ENCODE results near the gene FAM90A26.
"Not testable (repeated sequence)": the region's sequence is repeated elsewhere in the genome, so short reads cannot be mapped to it uniquely, and the experiment has no call there.

Gene FAM90A26, protein sequence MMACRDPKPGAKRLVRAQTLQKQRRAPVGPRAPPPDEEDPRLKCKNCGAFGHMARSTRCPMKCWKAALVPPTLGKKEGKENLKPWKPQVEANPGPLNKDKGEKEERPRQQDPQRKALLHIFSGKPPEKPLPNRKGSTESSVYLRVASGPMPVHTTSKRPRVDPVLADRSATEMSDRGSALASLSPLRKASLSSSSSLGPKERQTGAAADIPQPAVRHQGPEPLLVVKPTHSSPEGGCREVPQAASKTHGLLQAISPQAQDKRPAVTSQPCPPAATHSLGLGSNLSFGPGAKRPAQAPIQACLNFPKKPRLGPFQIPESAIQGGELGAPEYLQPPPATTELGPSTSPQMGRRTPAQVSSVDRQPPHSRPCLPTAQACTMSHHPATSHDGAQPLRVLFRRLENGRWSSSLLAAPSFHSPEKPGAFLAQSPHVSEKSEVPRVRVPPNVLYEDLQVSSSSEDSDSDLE

DNA sequence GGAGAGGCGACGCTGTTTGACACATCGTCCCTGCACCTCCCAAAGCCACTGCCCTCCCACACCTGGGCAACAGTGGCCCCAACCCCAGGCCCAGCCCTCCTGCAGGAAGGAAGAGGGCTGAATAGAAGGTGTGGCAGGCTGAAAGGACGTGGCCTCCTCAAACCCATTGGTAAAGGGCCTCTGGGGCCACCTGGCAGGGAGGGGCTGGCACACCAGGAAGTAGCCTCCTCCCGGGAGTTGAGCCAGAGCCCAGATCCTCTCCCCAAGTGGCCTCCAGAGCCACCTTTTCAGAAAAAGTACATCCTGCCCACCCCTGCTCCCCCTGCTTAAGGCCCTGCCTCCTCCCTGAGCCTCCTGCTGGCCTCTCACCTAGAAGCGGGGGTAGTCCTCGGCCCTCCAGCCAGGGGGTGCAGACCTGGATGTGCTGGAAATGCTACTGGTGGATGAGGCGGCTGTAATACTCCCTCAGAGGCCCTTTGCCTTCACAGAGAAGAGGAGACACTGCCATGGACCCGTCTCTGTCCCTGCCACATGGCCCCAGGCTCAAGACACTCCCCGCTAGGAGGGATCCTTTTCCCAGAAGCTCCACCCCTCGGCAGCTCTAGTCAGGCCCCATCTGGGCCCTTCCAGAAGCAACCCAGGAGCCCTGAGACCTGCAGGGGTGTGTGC is at the start of gene FAM90A26:
Gene FAM90A26 (plus strand): TSS at position 619 of the 669 bp plus-strand sequence. CDS start 2,764 bp downstream, outside the sequence.
- DNase-seq, result not testable (repeated sequence)

- not testable (repeated sequence) for DNase-seq
Observed at GRCh38 chr4:9122711-9123110, 47.5 kb upstream of the FAM90A26 start.

DNA sequence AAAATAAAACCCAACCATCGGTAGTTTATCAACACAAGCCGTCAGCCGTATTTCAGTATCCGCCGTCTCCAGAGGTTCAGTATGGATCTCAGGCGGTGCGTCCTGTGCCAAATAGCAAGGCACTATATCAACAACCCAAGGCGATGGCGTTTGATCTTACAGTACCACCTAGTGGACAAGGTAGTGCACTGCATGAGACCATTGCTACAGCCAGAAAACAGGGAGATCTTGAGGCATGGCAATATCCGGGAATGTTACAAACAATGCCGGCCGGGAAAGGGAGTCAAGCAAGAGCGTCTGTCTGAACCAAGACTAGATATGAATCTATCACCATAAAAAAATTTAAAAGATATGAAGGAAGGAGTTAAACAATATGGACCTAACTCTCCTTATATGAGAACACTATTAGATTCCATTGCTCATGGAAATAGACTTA is 46.6 kb upstream of the FAM90A26 start:
- DNase-seq, result peak in 1 of 2 experiments; percentile 0

GRCh38 chr4:9125601-9126161 is 44.5 kb upstream of the FAM90A26 start:
- not testable (repeated sequence) for DNase-seq

GRCh38 chr4:9131420-9131819 is 38.8 kb upstream of the FAM90A26 start:
- not testable (repeated sequence) for DNase-seq

DNA sequence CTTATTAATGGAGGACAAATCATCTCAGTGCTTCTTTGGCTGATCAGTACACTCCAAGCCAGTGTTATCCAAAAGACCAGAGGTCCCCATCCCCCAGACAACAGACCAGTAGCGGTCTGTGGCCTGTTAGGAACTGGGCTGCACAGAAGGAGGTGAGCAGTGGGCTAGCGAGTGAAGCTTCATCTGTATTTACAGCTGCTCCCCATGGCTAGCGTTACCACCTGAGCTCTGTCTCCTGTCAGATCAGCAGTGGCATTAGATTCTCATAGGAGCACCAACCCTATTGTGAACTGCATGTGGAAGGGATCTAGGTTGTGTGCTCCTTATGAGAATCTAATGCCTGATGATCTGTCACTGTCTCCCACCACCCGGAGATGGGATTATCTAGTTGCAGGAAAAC is 37.4 kb upstream of the FAM90A26 start:
- DNase-seq, result not testable (repeated sequence)

- not testable (repeated sequence) for DNase-seq
Observed at GRCh38 chr4:9134011-9134410, 36.2 kb upstream of the FAM90A26 start.

GRCh38 chr4:9134556-9134955 is 35.7 kb upstream of the FAM90A26 start:
- not testable (repeated sequence) for DNase-seq

DNA sequence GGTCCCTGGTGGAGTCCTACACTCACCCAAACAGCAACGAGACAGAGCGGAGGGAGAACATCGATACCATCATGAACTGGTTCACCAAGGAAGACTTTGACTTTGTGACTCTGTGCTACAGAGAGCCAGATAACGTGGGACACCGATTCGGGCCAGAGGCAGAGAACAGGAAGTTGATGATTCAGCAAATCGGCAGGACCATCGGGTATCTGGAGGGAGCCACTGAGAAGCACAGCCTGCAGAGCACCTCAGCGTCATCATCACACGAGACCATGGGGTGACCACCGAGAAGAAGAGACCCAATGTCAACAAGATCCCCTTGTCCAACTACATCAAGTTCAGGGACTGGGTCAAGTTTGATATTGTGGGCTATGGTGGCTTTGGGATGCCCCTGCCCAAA is 29.2 kb upstream of the FAM90A26 start:
- not testable (repeated sequence) for DNase-seq

DNA sequence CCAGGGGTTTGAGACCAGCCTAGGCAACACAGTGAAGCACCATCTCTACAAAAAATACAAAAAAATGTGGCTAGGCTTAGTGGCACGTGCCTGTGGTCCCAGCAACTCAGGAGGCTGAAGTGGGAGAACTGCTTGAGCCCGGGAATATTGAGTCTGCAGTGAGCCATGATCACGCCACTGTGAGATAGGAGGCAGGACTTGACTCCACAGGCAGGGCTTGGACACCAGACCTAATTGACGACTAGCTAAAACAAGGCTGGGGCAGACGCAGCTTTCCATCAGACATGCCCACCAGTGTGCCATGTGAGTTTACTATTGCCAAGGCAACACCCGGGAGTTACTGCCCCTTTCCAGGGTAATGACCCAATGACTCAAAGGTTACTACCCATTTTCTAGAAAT is 27.4 kb upstream of the FAM90A26 start:
- not testable (repeated sequence) for DNase-seq

DNA sequence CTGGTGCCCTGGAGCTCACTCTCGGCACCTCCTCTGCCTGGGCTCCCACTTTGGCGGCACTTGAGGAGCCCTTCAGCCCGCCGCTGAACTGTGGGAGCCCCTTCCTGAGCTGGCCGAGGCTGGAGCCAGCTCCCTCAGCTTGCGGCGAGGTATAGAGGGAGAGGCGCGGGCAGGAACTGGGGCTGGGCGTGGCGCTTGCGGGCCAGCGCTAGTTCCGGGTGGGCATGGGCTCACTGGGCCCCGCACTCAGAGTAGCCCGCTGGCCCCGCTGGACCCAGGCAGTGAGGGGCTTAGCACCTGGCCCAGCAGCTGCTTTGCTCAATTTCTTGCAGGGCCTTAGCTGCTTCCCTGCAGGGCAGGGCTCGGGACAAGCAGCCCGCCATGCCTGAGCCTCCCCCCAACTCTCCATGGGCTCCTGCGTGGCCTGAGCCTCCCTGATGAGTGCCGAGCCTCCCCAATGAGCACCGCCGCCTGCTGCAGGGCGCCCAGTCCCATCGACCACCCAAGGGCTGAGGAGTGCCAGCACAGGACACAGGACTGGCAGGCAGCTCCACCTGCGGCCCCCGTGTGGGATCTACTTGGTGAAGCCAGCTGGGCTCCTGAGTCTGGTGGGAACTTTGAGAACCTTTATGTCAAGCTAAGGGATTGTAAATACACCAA is 26.7 kb upstream of the FAM90A26 start:
- no peak for DNase-seq

DNA sequence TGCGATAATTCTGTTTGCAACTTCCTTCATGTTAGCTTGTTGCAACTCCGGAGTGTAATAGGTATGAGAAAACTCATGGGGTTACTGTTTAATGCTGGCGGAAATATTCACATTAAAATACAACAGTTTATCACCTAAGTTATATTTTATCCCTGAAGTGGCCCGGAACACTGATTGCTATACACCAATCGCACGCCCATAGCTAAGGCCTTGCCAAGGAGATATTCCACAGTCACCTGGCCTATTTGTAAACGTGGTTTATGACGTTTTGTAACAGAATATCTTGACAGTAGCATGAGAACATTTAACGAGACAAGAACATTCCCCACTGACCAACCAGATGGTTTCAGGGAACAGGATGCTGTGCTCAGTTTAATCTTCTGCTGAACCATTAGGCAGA is 23.2 kb upstream of the FAM90A26 start:
- no peak for DNase-seq

- not testable (repeated sequence) for DNase-seq
Observed at GRCh38 chr4:9147368-9147767, 22.8 kb upstream of the FAM90A26 start.

DNA sequence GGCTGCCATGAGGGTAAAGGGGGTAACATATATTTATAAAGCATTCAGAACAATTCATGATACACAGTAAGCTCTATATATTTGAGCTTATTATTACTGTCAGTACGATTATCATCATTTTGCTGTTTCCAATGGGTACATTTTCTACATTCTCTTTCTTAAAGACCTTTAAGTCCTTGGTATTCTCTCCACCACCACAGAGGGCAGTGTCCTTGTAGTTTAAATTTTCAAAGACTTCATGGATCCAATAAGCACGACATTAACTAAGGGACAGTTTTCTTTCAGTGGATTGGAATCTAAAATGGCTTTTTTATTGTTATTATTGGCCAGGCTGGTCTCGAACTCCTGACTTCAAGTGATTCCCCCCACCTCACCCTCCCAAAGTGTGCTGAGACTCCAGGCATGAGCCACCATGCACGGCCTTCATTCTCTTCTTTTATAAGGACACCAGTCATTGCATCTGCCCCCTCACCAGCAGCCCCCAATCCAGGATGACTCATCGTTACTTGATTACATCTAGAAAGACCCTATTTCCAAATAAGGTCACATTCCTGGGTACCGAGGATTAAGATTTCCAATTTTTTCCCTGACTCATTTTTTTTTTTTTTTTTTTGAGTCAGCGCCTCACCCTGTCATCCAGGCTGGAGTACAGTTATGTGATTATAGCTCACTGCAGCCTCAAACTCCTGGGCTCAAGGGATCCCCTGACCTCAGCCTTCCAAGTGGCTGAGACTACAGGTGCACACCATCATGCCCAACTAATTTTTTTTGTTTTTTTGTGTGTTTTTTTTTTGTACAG is 21.4 kb upstream of the FAM90A26 start:
- DNase-seq, result peak in 1 of 2 experiments; percentile 0

DNA sequence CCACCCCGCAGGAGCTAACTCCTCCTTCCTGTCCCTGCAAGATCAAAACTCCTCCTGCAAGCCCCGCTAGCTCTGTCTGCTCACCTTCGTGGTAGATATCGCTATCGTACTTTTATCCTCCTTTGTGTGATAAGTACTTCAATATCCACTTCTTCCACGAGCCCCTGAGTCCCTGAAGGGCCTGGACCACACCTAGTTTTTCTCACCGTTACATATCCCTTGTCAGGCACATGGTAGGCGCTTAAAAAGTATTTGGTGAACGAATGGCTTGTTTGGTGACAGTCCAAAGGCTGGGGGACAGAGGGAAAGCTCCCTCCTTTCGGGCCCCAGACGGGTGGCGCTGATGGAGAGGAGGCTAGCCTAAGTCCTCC is 18.4 kb upstream of the FAM90A26 start:
- not testable (repeated sequence) for DNase-seq

GRCh38 chr4:9152180-9153007 is 17.8 kb upstream of the FAM90A26 start:
- peak; percentile 52 to 58 for DNase-seq

DNA sequence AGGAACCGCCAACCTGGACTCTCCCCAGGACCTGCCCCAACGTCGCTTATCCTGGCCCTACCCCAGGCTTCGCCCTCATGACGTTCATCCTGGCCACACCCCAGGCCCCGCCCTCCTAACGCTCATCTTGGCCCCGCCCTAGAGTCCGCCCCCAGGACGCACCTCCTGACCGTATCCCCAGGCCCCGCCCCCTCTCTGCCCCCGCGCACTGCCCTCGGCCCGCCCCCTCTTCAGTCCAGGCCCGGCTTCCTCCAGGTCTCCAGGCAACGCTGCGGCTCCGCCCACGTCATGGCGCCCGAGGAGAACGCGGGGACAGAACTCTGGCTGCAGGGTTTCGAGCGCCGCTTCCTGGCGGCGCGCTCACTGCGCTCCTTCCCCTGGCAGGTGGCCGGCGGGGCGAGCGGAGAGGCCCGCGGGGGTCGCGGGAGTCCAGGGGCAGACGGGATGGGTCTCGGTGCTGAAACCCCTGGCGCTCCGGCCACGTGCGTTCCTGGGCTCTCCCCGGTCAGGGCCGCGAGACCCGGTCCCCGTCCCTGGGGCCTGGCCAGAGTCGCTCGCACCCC is 17.1 kb upstream of the FAM90A26 start:
- peak; percentile 61 to 74 for DNase-seq

DNA sequence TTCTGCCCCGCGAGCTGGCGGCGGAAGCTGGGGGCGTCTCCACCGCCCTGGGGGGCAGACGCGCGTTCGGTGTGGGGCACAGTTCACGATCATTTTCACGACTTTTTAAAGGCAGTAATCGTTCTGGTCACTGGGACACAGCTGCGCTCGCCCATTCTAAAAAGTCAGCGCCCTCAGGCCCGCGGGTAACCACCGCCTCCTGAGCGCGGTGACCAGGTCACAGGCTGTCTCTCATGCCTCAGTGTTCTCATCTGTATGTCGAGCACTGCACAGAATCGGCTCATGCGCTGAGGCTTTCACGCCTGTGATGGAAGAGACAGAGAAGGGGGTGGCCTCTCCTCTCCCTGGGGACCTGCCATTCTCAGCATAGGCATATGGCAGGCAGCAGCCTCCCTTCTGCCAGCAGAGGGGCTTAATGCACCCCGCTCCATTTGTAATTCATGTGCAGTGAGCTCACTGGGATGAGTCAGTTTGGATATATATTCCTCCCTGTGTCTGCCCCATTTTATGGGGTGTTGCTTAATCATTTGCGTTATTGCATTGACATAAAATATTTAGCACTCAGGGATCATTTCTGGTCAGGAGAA is 16.5 kb upstream of the FAM90A26 start:
- not testable (repeated sequence) for DNase-seq

GRCh38 chr4:9155101-9155886 is 14.9 kb upstream of the FAM90A26 start:
- DNase-seq, result not testable (repeated sequence)

DNA sequence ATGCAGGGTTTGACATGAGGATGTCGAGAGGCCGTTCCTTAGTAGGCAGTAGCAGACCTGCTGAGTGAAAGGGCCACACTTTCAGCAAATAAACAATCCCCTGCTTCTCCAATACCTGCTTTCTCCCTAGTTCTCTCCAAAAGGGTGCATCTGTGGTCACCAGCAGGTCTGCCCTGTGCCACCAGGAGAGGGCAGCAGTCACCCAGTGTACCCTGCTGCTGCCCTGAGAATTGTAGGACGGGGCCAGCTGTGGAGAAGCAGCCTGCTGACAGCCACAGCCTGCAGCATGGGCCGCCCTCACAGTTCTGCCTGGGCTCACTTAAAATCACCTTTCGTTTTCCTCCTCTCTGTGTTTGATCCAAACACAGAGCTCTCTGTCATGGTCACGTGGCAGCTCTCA is 11.8 kb upstream of the FAM90A26 start:
- not testable (repeated sequence) for DNase-seq

Data from AML-193 (cell line).